ENCODE results near the gene PASK.

DNA sequence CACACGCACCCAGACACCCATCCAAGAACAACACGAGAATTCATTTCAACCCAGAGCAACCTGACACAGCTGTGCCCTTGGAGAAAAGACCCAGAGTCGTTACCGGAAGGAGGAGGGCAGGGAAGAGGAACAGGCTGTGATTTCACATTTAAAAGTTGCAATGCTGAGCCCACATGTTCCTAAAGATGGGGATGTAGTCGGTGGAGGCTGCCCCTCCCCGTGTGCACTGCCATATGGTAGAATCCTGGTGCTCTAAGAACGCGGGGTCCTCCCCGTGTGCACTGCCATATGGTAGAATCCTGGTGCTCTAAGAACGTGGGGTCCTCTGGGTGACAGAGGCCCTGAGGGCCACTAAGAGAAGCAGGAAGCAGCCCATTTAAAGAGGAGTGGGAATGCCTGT, 58.1 kb downstream of the PASK start:
- TF ChIP-seq, protein P1, sequence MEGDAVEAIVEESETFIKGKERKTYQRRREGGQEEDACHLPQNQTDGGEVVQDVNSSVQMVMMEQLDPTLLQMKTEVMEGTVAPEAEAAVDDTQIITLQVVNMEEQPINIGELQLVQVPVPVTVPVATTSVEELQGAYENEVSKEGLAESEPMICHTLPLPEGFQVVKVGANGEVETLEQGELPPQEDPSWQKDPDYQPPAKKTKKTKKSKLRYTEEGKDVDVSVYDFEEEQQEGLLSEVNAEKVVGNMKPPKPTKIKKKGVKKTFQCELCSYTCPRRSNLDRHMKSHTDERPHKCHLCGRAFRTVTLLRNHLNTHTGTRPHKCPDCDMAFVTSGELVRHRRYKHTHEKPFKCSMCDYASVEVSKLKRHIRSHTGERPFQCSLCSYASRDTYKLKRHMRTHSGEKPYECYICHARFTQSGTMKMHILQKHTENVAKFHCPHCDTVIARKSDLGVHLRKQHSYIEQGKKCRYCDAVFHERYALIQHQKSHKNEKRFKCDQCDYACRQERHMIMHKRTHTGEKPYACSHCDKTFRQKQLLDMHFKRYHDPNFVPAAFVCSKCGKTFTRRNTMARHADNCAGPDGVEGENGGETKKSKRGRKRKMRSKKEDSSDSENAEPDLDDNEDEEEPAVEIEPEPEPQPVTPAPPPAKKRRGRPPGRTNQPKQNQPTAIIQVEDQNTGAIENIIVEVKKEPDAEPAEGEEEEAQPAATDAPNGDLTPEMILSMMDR (conservative IDR thresholded peaks at IDR 0.05 in 1 of 2, IDR thresholded peaks at IDR 0.05 in 1 of 2; ENCODE audit: low read depth in 1 of 2, low read length in 2 of 2): no peak
- TF ChIP-seq EZH2 (IDR thresholded peaks at IDR 0.05; ENCODE audit: low read length, missing control alignments): no peak
